Testis (tissue), 3 donors: ENCODE data around the gene ARHGAP19. TPM values are rescaled to one million over a fixed set of nuclear protein-coding genes. Genes with fewer than 3 reads are reported as not detected.
"Not testable (repeated sequence)": the region's sequence is repeated elsewhere in the genome, so short reads cannot be mapped to it uniquely, and the experiment has no call there.

Source experiments
- DNase-seq: peaks from one replicate; pipeline ENCODE4 v3.0.0-alpha.2; 2019
- H3K27ac ChIP-seq, 2 donors: fragments of 200-600 bp; sonication (generic); one replicate each; pipeline ENCODE4 v1.5.1; 2019
- H3K27me3 ChIP-seq: fragments of 200-600 bp; sonication (generic); one replicate; pipeline ENCODE4 v1.5.1; 2019
- H3K36me3 ChIP-seq: fragments of 200-600 bp; sonication (generic); one replicate; pipeline ENCODE4 v1.5.1; 2017; ENCODE audit warnings: low read depth; ENCODE audit errors: missing control alignments
- H3K4me1 ChIP-seq: fragments of 200-600 bp; sonication (generic); one replicate; pipeline ENCODE4 v1.5.1; 2019
- H3K4me3 ChIP-seq, 2 donors: fragments of 200-600 bp; sonication (generic); one replicate each; pipeline ENCODE4 v1.5.1; 2017 to 2019
- H3K9me3 ChIP-seq: fragments of 200-600 bp; sonication (generic); one replicate; pipeline ENCODE4 v1.5.1; 2017
- POLR2A ChIP-seq: fragments of 450-650 bp; IDR thresholded peaks from one replicate; pipeline ENCODE4 v1.6.1; 2017; ENCODE audit warnings: antibody characterized with exemption, mild to moderate bottlenecking, moderate library complexity
- WGBS, 2 donors: methylation state at CpG; one replicate each; pipeline ENCODE4 v1.1.5; 2018; 5-methylcytosine and 5-hydroxymethylcytosine counted together
- intact Hi-C: fragments of 100-400 bp; cut with DNase I; formaldehyde crosslinking; loops from one replicate; pipeline ENCODE4 v1.15.1; 2023; ENCODE audit warnings: low total_unique reads
- polyA plus RNA-seq: library from polyadenylated mRNA; stranded (reverse); fragments of 350-450 nt; fragmentation: Illumina TruSeq; extraction: RNeasy Lipid Tissue Mini Kit (QIAGEN cat#74804); gene quantifications from one replicate; pipeline ENCODE4 v1.2.3, GENCODE V29; 2014; ENCODE audit warnings: low read depth, low replicate concordance; ENCODE audit not compliant: insufficient read depth
- total RNA-seq, 2 donors: library from RNA; depleted of rRNA; stranded (reverse); fragments of >200 nt; gene quantifications; one replicate each; pipeline ENCODE4 v1.2.3, GENCODE V29; 2016
- TF ChIP-seq, protein P1 (sequence below), 3 experiments: fragments of 450-650 bp in 2 of 3; fragments of 200-600 bp in 1 of 3; sonication (generic) in 1 of 3; IDR thresholded peaks; one replicate each; pipeline ENCODE4 v1.5.1; 2016 to 2019; ENCODE audit warnings: antibody characterized with exemption in 3 of 3, mild to moderate bottlenecking in 2 of 3, moderate library complexity in 1 of 3

The ARHGAP19 gene
- total and polyA plus RNA-seq, 3 donors from 2014 or later, result 40.5 to 54.6 (median 50.0) TPM

DNA sequence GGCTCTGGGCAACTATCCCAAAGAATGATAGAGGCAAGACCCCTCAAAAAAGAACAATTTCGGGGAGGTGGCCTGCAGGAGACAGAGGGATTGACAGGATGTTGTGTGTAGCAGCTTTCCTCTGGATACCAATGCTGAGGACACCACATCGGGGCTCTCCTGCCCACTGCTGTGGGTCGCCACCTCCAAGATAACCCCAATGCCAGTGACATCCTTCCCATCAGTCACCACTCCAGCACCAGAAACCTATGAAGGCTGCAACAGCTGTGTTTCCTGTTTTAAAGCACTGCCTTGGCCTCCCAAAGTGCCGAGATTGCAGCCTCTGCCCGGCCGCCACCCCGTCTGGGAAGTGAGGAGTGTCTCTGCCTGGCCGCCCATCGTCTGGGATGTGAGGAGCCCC lies 17.6 kb downstream of the ARHGAP19 start:
- Histone ChIP-seq H3K27ac (peak overlapping the region in 1 of 2 donors; percentile 7), H3K4me3 (no peak overlapping the region), H3K4me1 (peaks cover 24% of the 10 kb centered on the region), H3K36me3 (no peaks in the 10 kb centered on the region), H3K9me3 (no peaks in the 10 kb centered on the region), H3K27me3 (no peaks in the 10 kb centered on the region)
- intact Hi-C loops, result loop anchor here (10.0 kb wide), 1 partner anchor 80 kb away; no protein-coding TSS in a partner anchor
- 70 to 79% methylated on average over 3 of the region's 9 CpGs for WGBS, 2 donors
- no peak for TF ChIP-seq POLR2A
- TF ChIP-seq, protein P1, sequence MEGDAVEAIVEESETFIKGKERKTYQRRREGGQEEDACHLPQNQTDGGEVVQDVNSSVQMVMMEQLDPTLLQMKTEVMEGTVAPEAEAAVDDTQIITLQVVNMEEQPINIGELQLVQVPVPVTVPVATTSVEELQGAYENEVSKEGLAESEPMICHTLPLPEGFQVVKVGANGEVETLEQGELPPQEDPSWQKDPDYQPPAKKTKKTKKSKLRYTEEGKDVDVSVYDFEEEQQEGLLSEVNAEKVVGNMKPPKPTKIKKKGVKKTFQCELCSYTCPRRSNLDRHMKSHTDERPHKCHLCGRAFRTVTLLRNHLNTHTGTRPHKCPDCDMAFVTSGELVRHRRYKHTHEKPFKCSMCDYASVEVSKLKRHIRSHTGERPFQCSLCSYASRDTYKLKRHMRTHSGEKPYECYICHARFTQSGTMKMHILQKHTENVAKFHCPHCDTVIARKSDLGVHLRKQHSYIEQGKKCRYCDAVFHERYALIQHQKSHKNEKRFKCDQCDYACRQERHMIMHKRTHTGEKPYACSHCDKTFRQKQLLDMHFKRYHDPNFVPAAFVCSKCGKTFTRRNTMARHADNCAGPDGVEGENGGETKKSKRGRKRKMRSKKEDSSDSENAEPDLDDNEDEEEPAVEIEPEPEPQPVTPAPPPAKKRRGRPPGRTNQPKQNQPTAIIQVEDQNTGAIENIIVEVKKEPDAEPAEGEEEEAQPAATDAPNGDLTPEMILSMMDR (IDR thresholded peaks at IDR 0.05), result no peak
- no peak for DNase-seq

DNA sequence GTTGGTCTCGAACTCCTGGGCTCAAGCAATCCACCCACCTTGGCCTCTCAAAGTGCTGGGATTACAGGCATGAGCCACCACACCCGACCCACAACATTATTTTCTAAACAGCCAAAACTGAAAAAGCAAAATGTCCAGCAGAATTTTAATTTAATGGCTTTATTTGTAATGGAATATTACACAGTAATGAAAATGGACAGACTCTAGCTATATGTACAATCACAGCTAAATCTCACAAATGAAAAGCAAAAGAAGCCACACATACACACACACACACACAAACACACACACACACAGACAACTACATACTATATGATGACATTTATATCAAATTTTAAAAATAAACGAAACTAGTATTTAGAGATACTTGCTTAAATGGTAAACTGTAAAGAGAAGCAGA lies 18.7 kb downstream of the ARHGAP19 start:
- Histone ChIP-seq H3K4me1 (peaks cover 15% of the 10 kb centered on the region), H3K4me3 (no peak overlapping the region), H3K27me3 (no peaks in the 10 kb centered on the region), H3K9me3 (no peaks in the 10 kb centered on the region), H3K27ac (no peak overlapping the region), H3K36me3 (no peaks in the 10 kb centered on the region)
- no peak for DNase-seq
- intact Hi-C loops, result loop anchor here (10.0 kb wide), 1 partner anchor 81 kb away; no protein-coding TSS in a partner anchor
- WGBS, 2 donors, result 86 to 89% methylated on average over 3 of the region's 3 CpGs
- no peak for TF ChIP-seq POLR2A
- TF ChIP-seq, protein P1 (IDR thresholded peaks at IDR 0.05), result no peak

DNA sequence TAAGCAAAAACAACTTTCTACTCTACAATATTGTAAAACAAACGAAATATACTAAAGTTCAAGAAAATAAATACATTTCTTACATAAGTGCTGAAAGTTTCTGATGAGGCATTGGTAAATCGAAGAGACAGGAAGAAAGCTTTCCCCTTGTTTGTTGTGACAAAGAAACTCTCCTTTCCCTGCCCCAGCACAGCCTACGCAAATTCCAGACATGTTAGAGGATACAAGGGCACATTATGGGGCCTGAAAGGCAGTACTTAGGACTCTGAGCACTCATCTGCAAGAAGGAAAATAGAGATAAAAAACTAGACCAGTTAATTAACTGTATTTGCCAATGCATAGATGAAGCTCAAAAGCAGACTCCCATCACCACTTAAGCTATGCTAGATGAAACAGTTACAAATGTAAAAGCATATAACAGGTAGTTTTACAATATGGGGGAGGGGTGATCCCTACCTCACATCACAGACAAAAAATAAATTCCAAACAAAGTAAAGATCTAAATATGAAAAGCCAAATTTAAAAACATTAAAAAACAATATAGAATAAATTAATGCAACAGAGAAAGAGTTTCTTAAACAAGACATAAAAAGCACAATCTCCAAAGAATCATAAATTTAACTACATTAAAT lies 21.8 kb downstream of the ARHGAP19 start:
- Histone ChIP-seq H3K9me3 (no peaks in the 10 kb centered on the region), H3K36me3 (no peaks in the 10 kb centered on the region), H3K4me3 (no peak overlapping the region), H3K4me1 (peaks cover 3% of the 10 kb centered on the region), H3K27ac (peak overlapping the region in 1 of 2 donors; percentile 31), H3K27me3 (no peaks in the 10 kb centered on the region)
- WGBS, 2 donors, result 70 to 72% methylated on average over 3 of the region's 3 CpGs
- intact Hi-C loops, result loop anchor here (10.0 kb wide), 1 partner anchor 84 kb away; no protein-coding TSS in a partner anchor
- DNase-seq, result no peak
- no peak for TF ChIP-seq POLR2A
- TF ChIP-seq, protein P1 (IDR thresholded peaks at IDR 0.05), result no peak

DNA sequence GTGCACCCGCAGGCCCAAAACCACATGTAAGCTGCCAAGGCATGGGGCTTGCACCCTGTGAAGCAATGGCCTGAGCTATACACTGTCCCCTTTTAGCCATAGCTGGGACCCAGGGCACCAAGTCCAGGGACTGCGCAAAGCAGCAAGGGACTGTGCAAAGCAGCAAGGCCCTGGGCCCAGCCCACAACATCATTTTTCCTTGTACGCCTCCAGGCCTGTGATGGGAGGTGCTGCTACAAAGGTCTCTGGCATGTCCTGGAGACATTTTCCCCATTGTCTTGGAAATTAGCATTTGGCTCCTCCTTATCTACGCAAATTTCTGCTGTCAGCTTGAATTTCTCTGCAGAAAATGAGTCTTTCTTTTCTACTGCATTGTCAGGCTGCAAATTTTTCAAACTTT lies 24.8 kb downstream of the ARHGAP19 start:
- H3K27me3 ChIP-seq, result no peaks in the 10 kb centered on the region
- WGBS, 2 donors, result 78 to 84% methylated on average over 4 of the region's 4 CpGs

DNA sequence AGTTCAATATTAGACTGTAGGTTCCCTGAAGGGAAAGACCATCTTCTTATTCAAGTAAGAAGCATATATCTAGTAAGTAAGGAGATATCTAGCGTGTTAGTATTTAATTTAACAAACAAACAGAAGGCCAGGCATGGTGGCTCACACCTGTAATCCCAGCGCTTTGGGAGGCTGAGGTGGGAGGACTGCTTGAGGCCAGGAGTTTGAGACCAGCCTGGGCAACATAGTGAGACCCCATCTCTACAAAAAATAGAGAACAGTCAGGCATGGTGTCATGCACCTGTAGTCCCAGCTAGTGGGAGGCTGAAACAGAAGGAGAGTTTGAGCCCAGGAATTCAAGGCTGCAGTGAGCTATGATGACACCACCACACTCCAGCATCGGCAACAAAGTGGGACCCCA lies 27.3 kb downstream of the ARHGAP19 start:
- H3K9me3 ChIP-seq, H3K4me3 ChIP-seq, H3K27me3 ChIP-seq, DNase-seq, H3K4me1 ChIP-seq, H3K36me3 ChIP-seq, intact Hi-C loops, H3K27ac ChIP-seq: not testable (repeated sequence)
- WGBS, 2 donors, result 98 to 100% methylated on average over 3 of the region's 3 CpGs

More for the DNA sequence above, 24.8 kb downstream of the ARHGAP19 start:
- no peaks in the 10 kb centered on the region for H3K4me1 ChIP-seq
- intact Hi-C loops, result no loop called here
- no peak overlapping the region for H3K4me3 ChIP-seq
- H3K9me3 ChIP-seq, result no peaks in the 10 kb centered on the region
- no peak for TF ChIP-seq POLR2A
- TF ChIP-seq, protein P1 (IDR thresholded peaks at IDR 0.05), result no peak
- no peak overlapping the region for H3K27ac ChIP-seq
- no peak for DNase-seq
- H3K36me3 ChIP-seq, result no peaks in the 10 kb centered on the region
